Peyer's patch (tissue), 4 donors: ENCODE data around the gene ZSCAN5A.

Source experiments
- POLR2A ChIP-seq, 2 donors: fragments of 450-650 bp; IDR thresholded peaks; one replicate each; pipeline ENCODE4 v1.5.1; 2017; ENCODE audit warnings: antibody characterized with exemption in 2 of 2, mild to moderate bottlenecking in 2 of 2, moderate library complexity in 2 of 2
- TF ChIP-seq, protein P1 (sequence below), 6 experiments: fragments of 450-650 bp in 4 of 6; fragments of 200-600 bp in 2 of 6; sonication (generic) in 1 of 6; IDR thresholded peaks; one replicate each; pipeline ENCODE4 v1.5.1; 2017 to 2019; ENCODE audit warnings: antibody characterized with exemption in 6 of 6, mild to moderate bottlenecking in 3 of 6, moderate library complexity in 1 of 6

DNA sequence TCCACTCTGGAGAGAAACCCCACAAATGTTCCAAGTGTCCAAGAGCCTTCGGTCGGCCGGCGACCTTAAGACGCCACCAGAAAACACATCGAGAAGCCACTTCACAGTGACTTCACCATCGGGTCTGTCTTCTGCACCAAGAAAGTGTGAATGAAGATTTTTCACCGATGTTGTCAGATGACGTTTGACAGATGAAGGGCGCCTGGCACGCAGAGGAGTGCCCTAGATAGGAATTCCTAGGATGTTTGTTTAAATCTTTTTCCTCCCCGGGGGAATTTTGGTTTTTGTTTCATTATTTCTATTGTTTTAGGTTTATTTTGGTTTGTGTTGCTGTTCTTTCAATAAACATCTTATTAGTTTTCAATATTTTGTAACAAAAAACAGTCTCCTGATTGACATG lies 105.5 kb downstream of the ZSCAN5A start:
- TF ChIP-seq, protein P1, sequence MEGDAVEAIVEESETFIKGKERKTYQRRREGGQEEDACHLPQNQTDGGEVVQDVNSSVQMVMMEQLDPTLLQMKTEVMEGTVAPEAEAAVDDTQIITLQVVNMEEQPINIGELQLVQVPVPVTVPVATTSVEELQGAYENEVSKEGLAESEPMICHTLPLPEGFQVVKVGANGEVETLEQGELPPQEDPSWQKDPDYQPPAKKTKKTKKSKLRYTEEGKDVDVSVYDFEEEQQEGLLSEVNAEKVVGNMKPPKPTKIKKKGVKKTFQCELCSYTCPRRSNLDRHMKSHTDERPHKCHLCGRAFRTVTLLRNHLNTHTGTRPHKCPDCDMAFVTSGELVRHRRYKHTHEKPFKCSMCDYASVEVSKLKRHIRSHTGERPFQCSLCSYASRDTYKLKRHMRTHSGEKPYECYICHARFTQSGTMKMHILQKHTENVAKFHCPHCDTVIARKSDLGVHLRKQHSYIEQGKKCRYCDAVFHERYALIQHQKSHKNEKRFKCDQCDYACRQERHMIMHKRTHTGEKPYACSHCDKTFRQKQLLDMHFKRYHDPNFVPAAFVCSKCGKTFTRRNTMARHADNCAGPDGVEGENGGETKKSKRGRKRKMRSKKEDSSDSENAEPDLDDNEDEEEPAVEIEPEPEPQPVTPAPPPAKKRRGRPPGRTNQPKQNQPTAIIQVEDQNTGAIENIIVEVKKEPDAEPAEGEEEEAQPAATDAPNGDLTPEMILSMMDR (IDR thresholded peaks at IDR 0.05), result no peak
- no peak for TF ChIP-seq POLR2A (IDR thresholded peaks at IDR 0.05)
